ENCODE data around the gene GMDS.

Gene GMDS

DNA sequence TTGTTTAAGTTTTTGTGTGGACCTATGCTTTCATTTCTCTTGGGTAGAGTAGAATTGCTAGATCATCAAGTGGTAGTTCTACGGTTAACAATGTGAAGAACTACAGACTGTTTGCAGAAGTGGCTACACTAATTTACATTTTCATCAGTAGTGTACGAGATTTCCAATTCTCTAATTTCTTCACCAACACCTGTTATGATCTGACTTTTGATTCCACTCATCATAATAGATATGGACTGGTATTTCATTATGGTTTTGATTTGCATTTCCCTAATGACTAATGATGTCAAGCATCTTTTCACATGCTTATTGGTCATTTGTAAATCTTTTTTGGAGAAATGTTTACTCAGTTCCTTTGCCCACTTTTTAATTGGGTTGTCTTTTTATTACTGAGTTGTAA is 244.4 kb downstream of the GMDS start:
- DNase-seq (ENCODE audit: low read depth in 1 of 2, low spot score in 1 of 2) = no peak

DNA sequence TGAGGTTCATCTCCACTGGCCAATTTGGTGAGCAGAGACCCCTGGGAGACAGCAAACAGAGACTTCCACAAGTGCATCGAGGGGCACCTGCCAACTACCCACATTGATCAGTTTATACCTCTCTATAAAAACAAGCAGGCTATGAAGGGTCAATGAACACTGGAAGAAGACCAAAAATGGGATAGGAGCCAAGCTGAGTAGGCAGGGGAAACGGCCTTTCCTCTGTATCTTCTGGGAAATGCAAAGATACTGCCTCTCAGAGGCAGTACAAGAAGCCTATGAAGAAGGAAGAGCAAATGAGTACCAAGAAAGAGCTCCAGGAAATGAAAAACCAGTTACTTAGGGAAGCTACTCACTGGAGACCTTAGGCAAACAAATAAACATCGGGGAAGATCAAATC is 247.7 kb downstream of the GMDS start:
- DNase-seq (ENCODE audit: low read depth in 1 of 2, low spot score in 1 of 2) = no peak

DNA sequence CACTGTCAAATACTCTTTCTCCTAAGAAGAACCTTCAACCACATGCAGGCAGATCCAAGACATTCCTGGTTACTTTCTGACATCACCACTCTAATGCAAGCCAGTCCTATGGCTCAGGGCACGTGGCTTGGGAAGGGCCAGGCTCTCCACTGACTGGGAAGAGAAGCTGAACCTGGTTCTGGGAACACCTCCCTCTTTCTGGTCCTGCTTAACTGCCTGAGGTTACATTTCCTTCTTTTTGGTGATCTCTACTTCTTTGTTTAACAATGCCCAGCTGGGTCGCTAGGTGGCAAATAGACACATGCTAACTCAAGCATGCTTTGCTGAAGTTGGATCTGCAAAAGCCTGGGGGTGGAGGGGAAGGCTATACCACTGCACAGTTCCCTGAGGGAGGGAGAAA is 249.8 kb downstream of the GMDS start:
- no peak for DNase-seq (ENCODE audit: low read depth in 1 of 2, low spot score in 1 of 2)

DNA sequence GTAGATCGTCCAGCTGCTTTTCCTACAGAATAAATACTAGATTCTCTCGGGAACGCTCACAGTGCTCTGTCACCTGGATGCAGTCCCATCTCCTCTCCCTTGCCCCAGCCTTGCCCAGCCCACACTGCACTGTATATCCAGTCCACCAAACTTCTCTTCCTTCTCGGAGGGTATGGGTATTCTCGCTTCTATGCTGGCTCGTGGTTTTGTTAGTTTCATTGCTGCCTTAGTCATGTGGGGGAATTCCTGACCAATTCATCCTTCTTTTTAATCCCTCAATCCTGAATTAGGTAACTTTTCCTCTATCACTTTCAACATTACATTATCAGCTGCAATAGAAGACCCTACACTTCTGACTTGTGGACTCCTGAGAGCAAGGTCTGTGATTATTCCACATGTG is 252.4 kb downstream of the GMDS start:
- DNase-seq (ENCODE audit: low read depth in 1 of 2, low spot score in 1 of 2) = no peak

DNA sequence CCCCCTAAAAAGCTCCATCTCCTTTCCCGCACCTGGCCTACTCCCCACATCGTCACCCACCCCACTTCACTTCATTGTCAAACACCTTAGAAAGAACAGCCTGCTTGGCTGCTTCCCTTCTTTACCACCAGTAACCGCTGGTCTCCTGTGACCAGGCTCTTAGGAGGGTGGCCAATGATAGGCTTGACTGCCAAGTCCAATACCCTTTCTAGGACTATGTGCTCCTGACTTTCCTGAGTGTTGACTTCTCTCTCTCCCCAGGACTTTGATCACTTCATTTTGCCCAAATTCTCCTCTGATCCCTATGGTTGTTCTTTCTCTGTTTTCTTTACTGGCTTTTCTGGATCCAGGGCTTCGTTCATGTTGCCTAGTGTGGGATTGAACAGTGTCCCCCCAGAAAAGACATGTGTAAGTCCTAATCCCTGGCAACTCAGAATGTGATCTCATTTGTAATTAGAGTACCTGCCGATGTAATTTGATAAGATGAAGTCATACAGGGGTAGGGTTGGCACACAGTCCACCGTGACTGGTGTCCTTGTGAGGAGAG is 254.0 kb downstream of the GMDS start:
- DNase-seq (ENCODE audit: low read depth in 1 of 2, low spot score in 1 of 2) = no peak

DNA sequence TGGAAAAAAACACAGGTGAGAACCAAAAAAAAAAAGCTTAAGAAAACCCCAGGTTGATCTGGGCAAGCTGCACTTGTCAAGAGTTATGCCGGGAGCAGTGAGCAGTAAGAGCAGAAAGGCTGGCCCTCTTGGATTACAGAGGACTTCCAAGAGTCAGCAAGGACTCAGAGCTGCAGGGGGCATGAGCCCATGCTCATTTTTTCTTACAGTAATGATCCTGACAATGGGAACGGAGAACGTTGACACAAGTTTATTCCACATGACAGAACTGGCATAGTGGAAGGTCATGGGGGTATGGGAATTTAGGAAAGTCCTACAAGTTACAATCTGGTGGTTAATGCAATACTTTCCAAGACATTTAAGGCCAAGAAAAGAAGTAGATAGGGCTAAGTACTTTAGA is 256.6 kb downstream of the GMDS start:
- no peak for DNase-seq (ENCODE audit: low read depth in 1 of 2, low spot score in 1 of 2)

DNA sequence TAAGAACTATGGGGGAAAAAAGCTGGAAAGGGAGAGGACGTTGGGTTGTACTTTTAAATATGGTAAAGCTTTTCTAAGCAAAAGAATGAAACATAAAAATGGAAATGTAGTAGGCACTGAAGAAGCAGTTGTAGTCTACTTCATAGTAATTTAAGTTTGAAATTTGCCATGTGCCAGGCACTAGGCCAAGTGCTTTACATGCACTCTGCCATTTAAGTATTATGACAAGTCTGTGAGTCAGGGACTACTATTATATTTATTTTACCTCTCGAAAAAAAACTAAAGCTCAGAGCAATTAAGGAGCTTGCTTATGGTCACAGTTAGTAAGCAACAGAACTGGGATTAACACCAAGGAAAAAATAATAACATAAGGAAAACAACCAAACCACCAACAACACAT is 257.8 kb downstream of the GMDS start:
- DNase-seq (ENCODE audit: low read depth in 1 of 2, low spot score in 1 of 2) = no peak

DNA sequence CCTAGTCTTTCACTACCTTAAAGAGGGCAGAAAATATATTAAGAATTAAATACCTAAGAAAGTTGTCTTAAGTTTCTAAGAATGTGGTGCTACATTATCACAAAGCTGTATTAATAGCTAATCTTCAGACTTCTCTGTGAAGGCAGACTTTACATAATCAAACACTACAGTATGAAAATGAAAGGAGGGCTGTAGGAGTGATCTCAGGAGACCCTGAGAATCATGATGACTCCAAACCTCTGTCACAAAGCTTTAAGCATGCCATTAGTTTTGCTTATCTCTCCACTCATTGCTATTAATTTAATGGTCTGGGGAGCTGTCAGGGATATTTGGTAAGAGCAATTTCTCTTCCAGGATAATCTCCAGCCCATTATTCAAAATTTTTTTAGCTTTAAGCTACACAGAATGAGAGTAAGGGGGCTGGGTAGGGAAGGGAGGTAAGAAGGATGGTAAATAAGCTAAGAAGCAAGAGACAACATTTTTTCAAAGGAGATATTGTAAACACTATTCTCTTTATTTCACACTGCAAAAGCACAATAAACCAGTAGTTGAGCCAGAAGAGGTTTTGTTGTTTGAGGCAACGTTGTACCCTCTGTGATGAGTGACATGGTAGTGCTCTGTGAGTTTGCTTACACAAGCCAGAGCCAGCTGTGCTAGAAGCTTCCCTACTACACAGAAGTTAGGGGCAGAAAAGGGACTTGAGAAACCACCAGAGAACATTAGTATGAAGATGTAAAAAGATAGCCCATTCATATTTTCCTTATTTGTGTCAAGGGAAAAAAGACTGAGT is 258.8 kb downstream of the GMDS start:
- no peak for DNase-seq (ENCODE audit: low read depth in 1 of 2, low spot score in 1 of 2)

DNA sequence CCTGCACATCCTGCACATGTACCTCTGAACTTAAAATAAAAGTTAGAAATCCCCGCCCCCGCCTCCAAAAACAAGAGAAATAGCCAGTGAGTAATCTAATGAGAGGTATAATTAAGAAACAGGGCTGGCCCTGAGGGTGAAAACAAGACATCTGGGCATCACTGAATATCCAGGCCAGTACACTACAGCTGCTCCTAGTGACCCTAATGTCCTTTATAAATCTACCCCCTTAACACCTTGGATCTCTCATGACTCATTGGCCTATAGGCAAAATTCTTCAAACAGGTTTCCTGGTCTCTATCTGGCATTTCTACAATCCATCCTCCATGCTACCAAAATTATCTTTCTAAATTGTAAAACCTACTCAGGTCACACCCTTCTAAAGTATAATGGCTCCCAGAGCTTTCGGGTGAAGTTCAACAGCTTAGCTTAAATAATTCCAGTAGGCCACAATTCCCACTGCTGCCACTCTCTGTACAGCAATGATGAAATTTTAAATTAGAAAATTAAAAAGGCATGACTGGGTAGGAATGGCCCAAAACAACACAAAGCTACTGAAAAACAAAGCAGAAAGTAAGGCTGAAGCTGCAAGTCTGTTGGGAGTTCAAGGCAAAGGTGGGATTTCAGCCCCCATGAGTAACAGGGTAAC is 260.9 kb downstream of the GMDS start:
- DNase-seq (ENCODE audit: low read depth in 1 of 2, low spot score in 1 of 2) = no peak

DNA sequence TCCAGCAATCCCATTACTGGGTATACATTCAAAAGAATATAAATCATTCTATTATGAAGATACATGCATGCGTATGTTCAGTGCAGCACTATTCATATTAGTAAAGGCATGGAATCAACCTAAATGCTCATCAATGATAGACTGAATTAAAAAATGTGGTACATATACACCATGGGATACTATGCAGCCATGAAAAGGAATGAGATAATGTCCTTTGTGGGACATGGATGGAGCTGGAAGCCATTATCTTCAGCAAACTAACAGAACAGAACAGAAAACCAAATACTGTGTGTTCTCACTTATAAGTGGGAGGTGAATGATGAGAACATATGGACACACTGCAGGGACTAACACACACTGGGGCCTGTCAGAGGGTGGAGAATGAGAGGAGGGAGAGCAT is 261.6 kb downstream of the GMDS start:
- no peak for DNase-seq (ENCODE audit: low read depth in 1 of 2, low spot score in 1 of 2)

DNA sequence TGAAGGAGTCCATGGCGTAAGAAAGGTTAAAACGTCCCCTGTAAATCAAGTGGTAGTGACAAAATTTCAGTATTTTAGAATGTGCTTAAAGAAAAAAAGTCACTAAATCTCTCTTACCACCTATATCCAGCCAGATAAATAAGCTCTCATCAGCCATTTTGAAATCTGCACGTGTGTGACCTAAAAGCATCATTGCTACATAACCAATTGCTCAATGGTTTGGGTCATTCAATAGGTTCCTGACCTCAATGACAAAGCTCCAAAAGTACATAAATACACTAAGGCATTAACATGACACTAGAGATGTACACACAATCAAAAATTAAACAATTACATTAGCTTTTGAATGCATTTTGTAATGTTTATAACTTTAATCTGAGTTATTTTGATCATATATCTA is 272.4 kb downstream of the GMDS start:
- DNase-seq (ENCODE audit: low read depth in 1 of 2, low spot score in 1 of 2) = no peak

DNA sequence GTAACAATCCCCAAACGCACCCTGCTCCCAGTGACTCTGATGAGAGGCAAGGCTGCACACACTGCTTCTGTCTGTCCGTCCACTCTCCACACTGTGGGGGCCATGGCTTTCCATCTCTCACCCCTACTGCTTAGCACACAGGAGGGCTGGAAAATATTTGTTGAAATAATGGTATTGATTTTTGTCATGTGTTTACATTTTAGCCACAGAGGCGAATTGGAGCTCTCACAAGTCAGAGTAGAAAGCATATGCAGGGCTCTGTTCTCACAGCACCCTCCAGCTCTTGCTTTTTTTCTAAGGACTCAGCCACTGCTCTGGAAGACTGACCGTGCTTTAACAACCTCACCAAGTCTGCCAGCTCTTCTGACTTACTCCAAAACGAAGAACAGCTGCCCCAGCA is 273.8 kb downstream of the GMDS start:
- DNase-seq (ENCODE audit: low read depth in 1 of 2, low spot score in 1 of 2) = no peak

DNA sequence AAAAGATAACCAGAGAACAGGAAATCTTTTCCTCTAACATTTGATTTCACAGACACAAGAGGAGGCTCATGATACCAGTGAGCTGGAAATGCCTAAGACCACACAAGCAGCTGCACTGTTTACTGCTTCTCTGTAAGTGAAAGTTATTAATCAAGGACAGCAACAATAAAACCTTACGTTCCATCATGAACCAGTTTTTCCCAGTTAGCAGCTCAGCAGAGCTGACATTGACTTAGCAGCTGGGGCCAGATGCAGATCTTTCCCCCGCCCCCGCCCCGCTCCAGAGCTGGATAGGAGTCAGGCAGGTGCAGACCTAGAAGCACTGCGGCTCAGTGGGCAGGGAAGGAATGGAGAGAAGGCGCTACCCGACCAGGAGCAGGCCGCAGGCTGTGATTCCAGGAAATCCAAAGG is 275.2 kb downstream of the GMDS start:
- no peak for DNase-seq (ENCODE audit: low read depth in 1 of 2, low spot score in 1 of 2)

DNA sequence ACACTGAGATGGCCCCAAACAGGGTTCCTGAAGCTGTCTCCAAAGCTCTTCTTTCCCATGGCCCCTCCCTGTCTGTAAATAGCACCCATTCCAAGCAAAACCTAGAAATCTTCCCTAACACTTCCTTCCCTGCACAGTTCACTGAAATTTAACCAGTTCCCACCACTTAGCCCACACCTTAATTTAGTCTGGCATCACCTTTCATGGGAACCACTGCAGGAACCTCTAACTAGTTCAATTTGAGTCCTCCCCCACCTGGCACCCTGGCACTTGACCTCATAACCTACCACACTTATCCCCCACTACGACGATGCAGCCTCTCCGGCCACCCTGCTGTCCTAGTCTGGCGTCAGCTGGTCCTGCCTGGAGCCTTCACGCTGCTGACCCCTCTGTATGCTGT is 278.7 kb downstream of the GMDS start:
- DNase-seq (ENCODE audit: low read depth in 1 of 2, low spot score in 1 of 2) = no peak

DNA sequence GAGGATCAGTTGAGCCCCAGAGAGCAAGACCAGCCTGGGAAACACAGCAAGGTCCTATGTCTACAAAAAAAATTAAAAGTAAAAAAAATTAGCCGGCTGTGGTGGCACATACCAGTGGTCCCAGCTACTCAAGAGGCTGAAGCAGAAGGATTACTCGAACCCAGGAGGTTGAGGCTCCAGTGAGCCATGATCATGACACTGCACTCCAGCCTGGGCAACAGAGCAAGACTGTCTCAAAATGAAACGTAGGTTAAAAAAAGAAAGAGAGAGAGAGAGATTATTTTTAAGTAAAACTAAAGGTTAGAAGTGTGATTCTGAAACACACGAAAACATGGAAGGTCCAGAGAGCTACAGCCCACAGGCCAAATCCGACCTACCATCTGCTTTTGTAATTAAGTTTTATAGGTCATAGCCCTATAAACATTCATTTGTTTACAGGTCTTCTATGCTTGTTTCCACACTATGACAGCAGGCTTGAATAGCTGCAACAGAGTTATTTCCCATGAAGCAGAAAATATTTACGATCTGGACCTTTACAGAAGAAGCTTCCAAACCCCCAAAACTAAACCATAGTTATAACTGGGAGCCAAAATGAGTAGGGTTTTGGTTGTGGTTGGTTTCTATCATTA is 279.7 kb downstream of the GMDS start:
- DNase-seq (ENCODE audit: low read depth in 1 of 2, low spot score in 1 of 2) = no peak

DNA sequence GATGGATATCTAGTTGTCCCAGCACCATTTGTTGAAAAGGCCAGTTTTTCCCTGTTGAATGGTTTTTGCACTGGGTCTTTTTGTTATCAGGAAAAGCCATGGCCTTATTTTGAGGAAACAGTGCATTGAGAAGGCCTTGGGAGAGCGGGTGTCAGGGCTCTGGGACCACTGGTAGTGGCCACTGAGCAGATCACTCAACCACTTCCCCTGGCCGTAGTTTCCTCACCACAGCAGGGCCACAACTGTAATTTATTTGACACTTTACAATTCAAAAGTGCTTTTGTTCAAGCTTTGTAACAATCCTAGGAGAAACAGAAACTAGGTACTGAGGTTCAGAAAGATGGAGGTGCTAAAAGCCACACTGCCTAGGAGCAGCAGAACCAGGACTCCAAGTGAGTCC is 281.8 kb downstream of the GMDS start:
- DNase-seq (ENCODE audit: low read depth in 1 of 2, low spot score in 1 of 2) = no peak

DNA sequence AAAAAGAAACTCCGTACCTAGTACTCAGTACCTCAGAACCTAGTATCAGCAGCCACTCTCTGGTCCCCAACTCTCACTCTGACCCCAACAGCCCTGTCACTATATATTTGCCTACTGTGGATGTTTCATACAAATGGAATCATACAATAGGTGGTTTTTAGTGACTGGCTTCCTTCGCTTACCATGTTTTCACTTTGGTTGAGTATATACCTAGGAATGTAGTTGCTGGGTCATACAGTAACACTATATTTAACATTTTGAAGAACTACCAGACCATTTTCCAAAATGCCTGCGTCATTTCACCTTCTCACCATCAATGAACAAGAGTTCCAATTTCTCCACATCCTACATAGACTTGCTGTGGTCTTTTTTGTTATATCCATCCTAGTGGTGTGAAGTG is 283.2 kb downstream of the GMDS start:
- no peak for DNase-seq (ENCODE audit: low read depth in 1 of 2, low spot score in 1 of 2)

DNA sequence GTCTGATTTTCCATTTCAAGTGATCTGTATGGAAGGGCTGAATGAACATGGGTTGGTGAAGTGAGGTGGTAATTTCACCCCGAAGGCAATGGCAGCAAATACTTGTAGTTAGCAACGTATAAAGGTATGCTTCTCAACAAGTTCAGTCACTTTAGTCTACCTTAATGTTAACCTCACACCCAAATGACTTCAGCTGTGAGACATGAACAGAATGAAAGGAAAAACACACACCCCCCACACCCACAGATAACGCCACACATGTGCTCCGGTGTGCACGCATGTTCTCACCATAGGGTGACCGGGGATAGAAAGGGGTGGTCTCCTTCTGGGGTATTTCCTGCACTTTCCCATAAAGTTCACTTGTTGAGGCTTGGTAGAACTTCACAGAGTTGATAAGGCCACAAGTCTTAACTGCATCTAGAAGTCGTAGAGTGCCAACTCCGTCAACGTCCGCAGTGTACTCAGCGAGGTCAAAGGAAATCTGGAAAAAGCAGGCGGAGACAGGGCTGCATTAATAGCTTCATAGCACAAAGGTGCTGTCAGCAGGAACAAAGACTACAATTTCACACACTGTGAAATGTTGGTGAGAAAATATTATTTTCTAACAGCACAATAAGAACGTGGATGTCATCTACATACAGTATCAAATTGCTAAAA is 284.8 kb downstream of the GMDS start:
- DNase-seq (ENCODE audit: low read depth in 1 of 2, low spot score in 1 of 2) = no peak

DNA sequence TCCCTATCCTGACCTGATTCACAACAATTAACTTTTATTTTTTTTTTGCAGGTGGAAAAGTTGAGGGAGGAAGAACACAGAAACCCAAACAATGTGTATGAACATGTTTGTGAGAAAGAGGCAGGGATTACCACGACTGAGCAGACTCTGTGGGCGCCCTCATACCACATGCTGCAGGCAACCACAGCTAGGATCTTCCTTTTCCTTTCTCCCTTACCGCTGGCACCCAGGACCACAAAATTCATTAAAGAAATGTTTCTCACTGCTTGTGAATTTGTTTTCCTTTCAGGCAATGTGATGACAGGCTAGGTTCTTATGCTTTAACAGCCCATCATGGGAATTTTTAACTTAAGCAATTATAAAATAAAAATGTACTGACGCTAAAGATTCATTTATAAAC is 287.1 kb downstream of the GMDS start:
- no peak for DNase-seq (ENCODE audit: low read depth in 1 of 2, low spot score in 1 of 2)

DNA sequence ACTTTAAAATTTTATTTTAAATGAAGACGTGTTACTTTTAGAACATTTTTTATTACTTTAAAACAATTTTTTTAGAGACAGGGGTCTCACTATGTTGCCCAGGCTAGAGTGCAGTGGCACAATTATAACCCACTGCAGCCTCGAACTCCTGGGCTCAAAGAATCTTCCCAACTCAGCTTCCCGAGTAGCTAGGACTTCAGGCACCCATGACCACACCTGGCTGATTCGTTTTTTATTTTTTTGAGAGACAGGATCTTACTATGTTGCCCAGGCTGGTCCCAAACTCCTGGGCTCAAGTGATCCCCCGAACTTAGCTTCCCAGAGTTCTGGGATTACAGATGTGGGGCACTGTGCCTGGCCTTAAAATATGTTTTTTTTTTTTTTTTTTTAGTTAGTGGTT is 287.7 kb downstream of the GMDS start:
- no peak for DNase-seq (ENCODE audit: low read depth in 1 of 2, low spot score in 1 of 2)

DNA sequence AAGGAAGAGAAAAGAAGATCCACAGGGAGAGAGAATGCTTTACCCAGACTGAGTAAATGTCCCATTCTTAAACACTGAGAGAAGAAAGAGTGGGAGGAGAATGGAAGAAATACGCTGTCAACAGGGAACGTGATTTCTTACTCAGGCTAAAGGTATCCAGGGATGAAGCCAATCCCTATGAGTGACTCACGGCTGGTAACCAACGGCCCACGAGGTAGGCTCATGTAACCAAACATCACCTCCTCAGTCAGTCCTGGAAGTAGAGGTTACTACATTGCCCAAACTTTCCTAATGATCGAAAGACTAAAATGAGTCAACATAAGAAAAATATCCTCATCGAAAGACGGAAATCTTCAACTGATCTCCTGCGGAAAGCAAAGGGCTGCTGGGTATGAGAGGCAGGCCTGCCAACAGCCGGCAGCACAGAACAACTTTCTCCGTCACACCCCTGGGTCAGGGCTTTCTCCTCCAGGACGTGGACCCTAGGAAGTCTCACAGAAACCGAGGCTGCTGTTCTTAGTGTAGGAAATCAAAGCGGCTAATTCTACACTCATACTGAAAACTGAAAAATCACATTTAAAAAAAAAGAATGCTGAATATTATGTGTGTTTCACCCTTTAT is 292.6 kb downstream of the GMDS start:
- no peak for DNase-seq (ENCODE audit: low read depth in 1 of 2, low spot score in 1 of 2)
